Epithelial cell of proximal tubule (primary cell): ENCODE results near the gene PCCA. TPM values are rescaled to one million over a fixed set of nuclear protein-coding genes. Genes with fewer than 3 reads are reported as not detected.

Experiments
- DNase-seq: peaks from one replicate; pipeline ENCODE4 v3.0.0-alpha.2; 2011; ENCODE audit warnings: low read depth
- H3K4me3 ChIP-seq: 2 replicates; pipeline ENCODE4 v1.5.1; 2011; ENCODE audit warnings: low read depth, mild to moderate bottlenecking, low read length
- total RNA-seq: library from RNA; depleted of rRNA; stranded (reverse); fragments of >200 nt; gene quantifications from 2 replicates; pipeline ENCODE4 v1.2.3, GENCODE V29; 2015
- TF ChIP-seq, protein P1 (sequence below): conservative IDR thresholded peaks from 2 replicates; pipeline ENCODE4 v1.5.1; 2012; ENCODE audit warnings: low read depth, mild to moderate bottlenecking, low read length

The PCCA gene
- total RNA-seq, 1 donor from 2014 or later, result 17.8 TPM

DNA sequence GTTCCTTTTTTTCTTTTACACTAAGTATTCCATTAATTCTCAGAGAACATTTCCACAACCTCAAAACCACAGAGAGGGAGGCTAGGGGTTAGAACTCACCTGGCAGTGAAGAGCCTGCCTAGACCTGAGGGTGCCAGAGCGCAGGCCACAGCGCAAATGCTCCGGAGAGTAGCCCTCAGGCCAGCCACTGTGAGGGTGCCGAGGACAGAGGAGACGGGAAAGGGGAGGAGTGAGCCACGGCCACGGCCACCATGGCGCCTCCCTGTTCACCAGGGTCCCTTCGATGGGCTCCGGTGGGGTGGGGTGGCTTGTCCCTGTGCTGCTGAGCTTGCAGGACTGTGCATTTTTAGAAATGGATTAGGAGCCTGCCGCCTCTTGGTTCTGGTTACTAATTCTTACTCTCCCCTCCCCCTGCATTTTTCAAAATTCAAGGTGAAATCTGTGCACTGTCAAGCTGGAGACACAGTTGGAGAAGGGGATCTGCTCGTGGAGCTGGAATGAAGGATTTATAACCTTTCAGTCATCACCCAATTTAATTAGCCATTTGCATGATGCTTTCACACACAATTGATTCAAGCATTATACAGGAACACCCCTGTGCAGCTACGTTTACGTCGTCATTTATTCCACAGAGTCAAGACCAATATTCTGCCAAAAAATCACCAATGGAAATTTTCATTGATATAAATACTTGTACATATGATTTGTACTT lies 440.9 kb downstream of the PCCA start:
- H3K4me3 ChIP-seq, result no peak overlapping the region
- no peak for DNase-seq
- TF ChIP-seq, protein P1, sequence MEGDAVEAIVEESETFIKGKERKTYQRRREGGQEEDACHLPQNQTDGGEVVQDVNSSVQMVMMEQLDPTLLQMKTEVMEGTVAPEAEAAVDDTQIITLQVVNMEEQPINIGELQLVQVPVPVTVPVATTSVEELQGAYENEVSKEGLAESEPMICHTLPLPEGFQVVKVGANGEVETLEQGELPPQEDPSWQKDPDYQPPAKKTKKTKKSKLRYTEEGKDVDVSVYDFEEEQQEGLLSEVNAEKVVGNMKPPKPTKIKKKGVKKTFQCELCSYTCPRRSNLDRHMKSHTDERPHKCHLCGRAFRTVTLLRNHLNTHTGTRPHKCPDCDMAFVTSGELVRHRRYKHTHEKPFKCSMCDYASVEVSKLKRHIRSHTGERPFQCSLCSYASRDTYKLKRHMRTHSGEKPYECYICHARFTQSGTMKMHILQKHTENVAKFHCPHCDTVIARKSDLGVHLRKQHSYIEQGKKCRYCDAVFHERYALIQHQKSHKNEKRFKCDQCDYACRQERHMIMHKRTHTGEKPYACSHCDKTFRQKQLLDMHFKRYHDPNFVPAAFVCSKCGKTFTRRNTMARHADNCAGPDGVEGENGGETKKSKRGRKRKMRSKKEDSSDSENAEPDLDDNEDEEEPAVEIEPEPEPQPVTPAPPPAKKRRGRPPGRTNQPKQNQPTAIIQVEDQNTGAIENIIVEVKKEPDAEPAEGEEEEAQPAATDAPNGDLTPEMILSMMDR, result no peak

- H3K4me3 ChIP-seq, result no peak overlapping the region
- TF ChIP-seq, protein P1, result no peak
- DNase-seq, result no peak
Measured at GRCh38 chr13:100530671-100531213, 441.8 kb downstream of the PCCA start.

DNA sequence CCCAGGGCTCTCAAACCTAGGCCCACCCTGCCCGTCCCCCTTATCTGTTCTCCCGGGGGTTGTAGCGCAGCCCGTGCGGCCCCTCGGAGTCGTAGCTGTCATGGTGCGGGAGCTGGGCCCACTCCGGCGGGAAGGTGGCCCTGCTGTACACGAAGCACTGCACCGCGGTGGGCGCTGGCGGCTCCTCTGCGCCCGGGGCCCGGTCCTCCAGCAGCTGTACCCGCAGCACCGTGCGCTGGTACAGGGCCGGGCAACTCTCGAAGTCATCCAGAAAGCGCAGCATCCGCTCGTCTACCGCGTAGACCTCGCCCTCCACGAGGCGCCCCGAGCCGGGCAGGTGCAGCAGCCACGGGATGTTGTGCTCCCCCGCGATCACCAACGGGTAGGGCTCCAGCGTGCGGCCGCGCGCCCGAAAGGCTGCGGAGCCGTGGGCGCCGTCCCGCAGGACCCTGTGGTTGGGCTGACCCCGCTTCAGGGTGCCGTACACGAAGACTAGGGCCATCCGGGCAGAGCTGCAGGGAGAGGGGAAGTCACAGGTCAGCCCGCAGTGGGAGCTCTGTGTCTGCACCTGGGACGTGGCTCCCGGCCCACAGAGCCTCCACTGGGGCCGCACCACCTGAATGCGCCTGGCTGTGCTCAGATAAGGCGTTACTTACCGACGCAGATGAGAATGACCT lies 443.3 kb downstream of the PCCA start:
- no peak for DNase-seq
- TF ChIP-seq, protein P1, result no peak
- no peak overlapping the region for H3K4me3 ChIP-seq

DNA sequence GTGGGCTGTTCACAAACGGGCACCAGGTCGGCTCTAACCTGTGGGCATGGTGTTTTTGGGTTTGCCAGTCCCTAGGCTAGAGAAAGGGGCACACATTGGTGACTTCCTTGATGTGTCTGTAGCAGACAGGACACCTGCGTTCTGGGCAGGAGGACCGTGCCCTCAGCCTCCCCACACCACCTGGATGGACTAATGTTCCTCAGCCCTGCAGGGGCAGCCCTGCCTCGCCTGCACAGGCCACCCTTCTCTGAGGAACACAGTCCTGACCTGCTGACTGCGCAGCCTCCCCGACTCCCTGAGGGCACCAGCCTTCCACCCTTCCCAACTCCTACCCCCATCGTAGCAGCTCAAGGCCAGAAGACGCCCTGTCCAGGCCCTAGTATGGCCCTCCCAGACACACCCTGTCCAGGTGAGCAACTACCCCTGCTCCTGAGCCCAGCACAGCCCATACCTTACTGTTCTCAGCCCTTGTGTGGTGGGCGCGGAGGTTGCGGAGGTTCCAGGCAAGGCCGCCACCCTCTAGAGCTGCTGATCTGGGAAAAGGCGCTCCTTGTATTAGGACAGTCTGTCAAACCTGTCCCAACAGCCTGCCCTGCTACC lies 444.0 kb downstream of the PCCA start:
- TF ChIP-seq, protein P1, result no peak
- no peak for DNase-seq
- H3K4me3 ChIP-seq, result no peak overlapping the region

- no peak overlapping the region for H3K4me3 ChIP-seq
- TF ChIP-seq, protein P1, result no peak
- no peak for DNase-seq
Measured at GRCh38 chr13:100533588-100534041, 444.7 kb downstream of the PCCA start.

DNA sequence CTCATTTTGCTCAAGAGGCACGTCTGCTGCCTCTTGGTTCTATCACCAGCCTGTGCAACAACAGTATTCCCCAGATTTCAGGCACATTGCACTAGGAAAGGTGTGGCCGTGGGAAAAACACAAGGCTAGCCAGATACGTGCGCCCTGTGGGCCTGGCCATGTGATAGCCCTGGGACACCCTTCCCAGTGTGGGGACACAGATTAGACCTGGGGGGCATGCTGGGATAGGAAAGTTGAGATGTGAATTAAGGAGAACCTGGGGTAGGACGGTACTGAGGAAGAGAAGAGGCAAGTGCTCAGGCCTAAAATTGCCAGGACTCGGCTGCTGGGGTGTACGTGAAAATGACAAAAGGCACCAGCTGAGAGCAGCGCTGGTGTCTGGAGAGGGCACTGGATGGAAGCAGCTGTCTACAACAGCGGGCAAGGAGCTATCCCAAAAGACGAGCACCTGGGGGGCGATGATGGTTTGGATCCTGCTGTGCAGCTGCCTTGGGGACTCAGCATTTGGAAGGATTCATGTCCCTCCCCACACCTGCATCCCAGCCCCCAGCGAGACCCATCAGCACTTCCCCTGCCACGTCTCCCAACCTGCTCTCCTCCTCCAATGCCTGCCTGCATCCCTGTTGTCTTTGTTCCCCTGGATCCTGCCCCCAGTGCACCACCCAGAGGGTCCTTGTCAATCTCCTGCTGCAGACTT lies 445.4 kb downstream of the PCCA start:
- no peak for DNase-seq
- TF ChIP-seq, protein P1, result no peak
- H3K4me3 ChIP-seq, result no peak overlapping the region
